Measurements from ENCODE around the gene WASL. TPM values are rescaled to one million over a fixed set of nuclear protein-coding genes. Genes with fewer than 3 reads are reported as not detected.

The WASL gene
- total RNA-seq, 3 donors from 2014 or later = 27.8 to 38.3 (median 37.8) TPM

DNA sequence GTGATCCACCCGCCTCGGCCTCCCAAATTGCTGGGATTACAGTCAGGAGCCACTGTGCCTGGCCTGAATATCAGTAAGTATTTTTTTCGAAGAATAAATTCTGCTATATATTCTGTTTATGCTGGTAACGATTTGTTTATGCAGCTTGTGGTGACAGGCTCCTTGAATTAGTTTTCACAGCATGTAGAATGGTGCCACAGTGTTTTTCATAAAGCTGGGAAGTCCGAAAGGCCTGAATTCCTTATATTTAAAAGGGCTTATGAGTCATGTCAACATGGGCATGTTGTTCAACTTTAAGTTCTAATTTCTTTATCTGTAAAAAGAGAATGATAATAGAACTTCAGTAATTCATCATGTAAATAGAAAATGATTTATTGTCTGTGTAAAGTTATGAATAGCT is 42.2 kb upstream of the WASL start:
- Histone ChIP-seq H3K27ac (no peak overlapping the region), H3K9me3 (no peaks in the 10 kb centered on the region), H3K27me3 (no peaks in the 10 kb centered on the region), H3K4me3 (no peak overlapping the region), H3K36me3 (no peaks in the 10 kb centered on the region), H3K4me1 (no peaks in the 10 kb centered on the region)
- intact Hi-C loops (cut with DNase I; ENCODE audit: low total_unique reads) = no loop called here
- TF ChIP-seq CTCF (IDR thresholded peaks at IDR 0.05) = no peak
- TF ChIP-seq POLR2AphosphoS5 (IDR thresholded peaks at IDR 0.05) = no peak
- no peak for TF ChIP-seq POLR2A (IDR thresholded peaks at IDR 0.05)
- DNase-seq (ENCODE audit: low spot score in 2 of 2) = no peak

GRCh38 chr7:123789817-123790216 is 41.0 kb upstream of the WASL start:
- Histone ChIP-seq H3K4me3 (no peak overlapping the region), H3K4me1 (no peaks in the 10 kb centered on the region), H3K36me3 (no peaks in the 10 kb centered on the region), H3K9me3 (no peaks in the 10 kb centered on the region), H3K27me3 (no peaks in the 10 kb centered on the region), H3K27ac (no peak overlapping the region)
- no peak for TF ChIP-seq POLR2AphosphoS5 (IDR thresholded peaks at IDR 0.05)
- no peak for TF ChIP-seq POLR2A (IDR thresholded peaks at IDR 0.05)
- TF ChIP-seq CTCF (IDR thresholded peaks at IDR 0.05) = no peak
- intact Hi-C loops (cut with DNase I; ENCODE audit: low total_unique reads) = no loop called here
- no peak for DNase-seq (ENCODE audit: low spot score in 2 of 2)

- Histone ChIP-seq H3K9me3 (no peaks in the 10 kb centered on the region), H3K4me3 (no peak overlapping the region), H3K27ac (no peak overlapping the region), H3K27me3 (no peaks in the 10 kb centered on the region), H3K4me1 (no peaks in the 10 kb centered on the region), H3K36me3 (no peaks in the 10 kb centered on the region)
- DNase-seq (ENCODE audit: low spot score in 2 of 2) = no peak
- TF ChIP-seq POLR2A (IDR thresholded peaks at IDR 0.05) (no peak), CTCF (IDR thresholded peaks at IDR 0.05) (no peak), POLR2AphosphoS5 (IDR thresholded peaks at IDR 0.05) (no peak)
- intact Hi-C loops (cut with DNase I; ENCODE audit: low total_unique reads) = no loop called here
Observed at GRCh38 chr7:123789206-123789784, 40.5 kb upstream of the WASL start.

DNA sequence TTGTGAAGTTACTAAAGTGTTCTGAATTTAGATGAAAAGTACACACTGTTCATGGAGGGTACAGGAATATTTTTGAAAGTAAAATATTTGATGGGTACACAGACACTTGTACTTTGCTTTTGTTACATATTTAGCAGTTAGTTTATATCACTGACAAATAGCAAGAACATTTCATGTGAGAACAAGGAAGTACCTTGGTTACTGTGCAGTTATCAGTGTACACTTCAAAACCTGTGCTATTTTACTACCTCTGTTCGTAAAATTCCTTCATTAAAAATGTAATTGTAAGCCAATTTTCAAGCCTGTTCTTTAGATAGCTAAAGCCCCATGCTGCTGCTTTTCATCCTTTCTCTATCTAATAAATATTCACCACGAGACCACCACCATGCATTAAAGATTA is 39.8 kb upstream of the WASL start:
- Histone ChIP-seq H3K4me3 (no peak overlapping the region), H3K27me3 (no peaks in the 10 kb centered on the region), H3K4me1 (no peaks in the 10 kb centered on the region), H3K27ac (no peak overlapping the region), H3K36me3 (no peaks in the 10 kb centered on the region), H3K9me3 (no peaks in the 10 kb centered on the region)
- intact Hi-C loops (cut with DNase I; ENCODE audit: low total_unique reads) = no loop called here
- DNase-seq (ENCODE audit: low spot score in 2 of 2) = no peak
- TF ChIP-seq POLR2AphosphoS5 (IDR thresholded peaks at IDR 0.05) = no peak
- TF ChIP-seq CTCF (IDR thresholded peaks at IDR 0.05) = no peak
- no peak for TF ChIP-seq POLR2A (IDR thresholded peaks at IDR 0.05)

DNA sequence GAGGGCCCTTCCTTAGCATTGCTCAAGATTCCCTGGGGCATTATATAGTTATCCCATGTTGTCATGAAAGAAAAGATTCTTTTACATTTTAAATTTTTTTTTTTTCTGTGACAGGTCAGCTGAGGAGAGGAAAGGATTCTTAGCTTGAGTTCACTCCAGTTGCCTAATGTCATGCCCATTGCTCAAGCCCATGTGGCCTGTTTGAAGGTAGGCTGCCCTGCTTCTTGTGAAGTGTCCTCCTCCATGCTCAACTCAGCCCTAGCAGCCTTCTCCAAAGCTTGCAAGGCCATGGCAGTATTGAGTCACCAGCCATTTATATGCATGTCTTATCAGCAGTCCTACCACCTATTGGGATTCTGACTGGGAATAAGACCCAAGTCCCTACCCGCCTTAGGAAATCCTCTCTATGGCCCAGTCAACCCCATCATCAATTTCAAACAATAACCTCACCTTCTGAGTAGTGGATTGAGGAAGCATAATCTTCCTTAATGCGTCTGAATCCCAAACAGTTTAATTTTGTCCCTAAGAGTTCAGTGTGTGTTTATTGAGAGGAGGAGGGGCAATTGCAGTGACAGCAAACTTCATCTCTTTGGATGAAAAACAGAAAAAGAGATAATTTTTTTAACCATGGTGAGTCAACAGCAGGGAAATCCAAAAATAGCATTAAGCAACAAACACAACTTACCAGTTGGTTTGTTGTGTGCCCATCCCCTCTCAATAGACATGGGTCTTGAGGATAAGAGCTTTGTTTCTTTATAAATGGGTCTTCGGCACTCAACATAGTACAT is 38.6 kb upstream of the WASL start:
- Histone ChIP-seq H3K36me3 (no peaks in the 10 kb centered on the region), H3K4me1 (no peaks in the 10 kb centered on the region), H3K9me3 (no peaks in the 10 kb centered on the region), H3K4me3 (no peak overlapping the region), H3K27me3 (no peaks in the 10 kb centered on the region), H3K27ac (no peak overlapping the region)
- TF ChIP-seq POLR2A (IDR thresholded peaks at IDR 0.05) = no peak
- DNase-seq (ENCODE audit: low spot score in 2 of 2) = no peak
- intact Hi-C loops (cut with DNase I; ENCODE audit: low total_unique reads) = no loop called here

All from breast epithelium (tissue), 4 donors.